CD8-positive, alpha-beta memory T cell (primary cell): ENCODE results near the gene SNCB. TPM values are rescaled to one million over a fixed set of nuclear protein-coding genes. Genes with fewer than 3 reads are reported as not detected.
"Not testable (repeated sequence)": the region's sequence is repeated elsewhere in the genome, so short reads cannot be mapped to it uniquely, and the experiment has no call there.

Experiments
- CTCF ChIA-PET: fragments of 350-600 bp; sonication (Branson Sonifier 250); formaldehyde crosslinking; loops from one replicate; lab custom pipeline; 2021; ENCODE audit warnings: antibody characterized with exemption; lab: Charles Lee
- POLR2A ChIA-PET: fragments of 350-600 bp; sonication (Branson Sonifier 250); formaldehyde crosslinking; loops from one replicate; lab custom pipeline; 2021; ENCODE audit warnings: antibody characterized with exemption; lab: Charles Lee
- DNase-seq, 5 donors: peaks; one replicate each; pipeline versions ENCODE4 v3.0.0 to v3.0.0-alpha.2; 2020 to 2022; ENCODE audit warnings: mixed read lengths in 1 of 5
- H3K27ac ChIP-seq: one replicate; pipeline ENCODE4 v1.7.0; 2013; ENCODE audit warnings: low read depth, mild to moderate bottlenecking, low read length, moderate library complexity
- H3K27me3 ChIP-seq: 2 replicates; pipeline ENCODE4 v1.7.0; 2013; ENCODE audit warnings: low read length, mild to moderate bottlenecking; ENCODE audit not compliant: insufficient read depth, poor library complexity, severe bottlenecking
- H3K36me3 ChIP-seq: 2 replicates; pipeline ENCODE4 v1.7.0; 2013; ENCODE audit warnings: mild to moderate bottlenecking, low read length, moderate library complexity; ENCODE audit not compliant: insufficient read depth
- H3K4me1 ChIP-seq: 2 replicates; pipeline ENCODE4 v1.7.0; 2013; ENCODE audit warnings: mild to moderate bottlenecking, low read length, moderate library complexity; ENCODE audit not compliant: insufficient read depth
- H3K4me3 ChIP-seq: 2 replicates; pipeline ENCODE4 v1.7.0; 2013; ENCODE audit warnings: mild to moderate bottlenecking, low read length
- H3K9me3 ChIP-seq: 2 replicates; pipeline ENCODE4 v1.7.0; 2013; ENCODE audit warnings: mild to moderate bottlenecking, low read length
- H3K27ac Mint-ChIP-seq, 8 donors: one replicate each; pipeline ENCODE4 v1.8.0; 2020 to 2021; ENCODE audit warnings: mixed read lengths in 8 of 8, mild to moderate bottlenecking in 6 of 8, inconsistent platforms in 3 of 8, moderate library complexity in 3 of 8
- H3K27me3 Mint-ChIP-seq, 2 donors: one replicate each; pipeline ENCODE4 v1.8.0; 2020 to 2021; ENCODE audit warnings: mixed read lengths in 2 of 2, mild to moderate bottlenecking in 1 of 2, moderate library complexity in 1 of 2
- H3K36me3 Mint-ChIP-seq, 3 donors: one replicate each; pipeline ENCODE4 v1.8.0; 2020 to 2021; ENCODE audit warnings: mixed read lengths in 3 of 3, inconsistent platforms in 1 of 3, mild to moderate bottlenecking in 1 of 3
- H3K4me1 Mint-ChIP-seq, 3 donors: one replicate each; pipeline ENCODE4 v1.8.0; 2020 to 2021; ENCODE audit warnings: mixed read lengths in 3 of 3, inconsistent platforms in 1 of 3, mild to moderate bottlenecking in 1 of 3
- H3K4me3 Mint-ChIP-seq, 7 donors: one replicate each; pipeline ENCODE4 v1.8.0; 2020 to 2021; ENCODE audit warnings: mixed read lengths in 7 of 7, mild to moderate bottlenecking in 6 of 7, moderate library complexity in 4 of 7, inconsistent platforms in 2 of 7
- H3K9me3 Mint-ChIP-seq, 5 donors: one replicate each; pipeline ENCODE4 v1.8.0; 2020 to 2022; ENCODE audit warnings: mixed read lengths in 5 of 5, mild to moderate bottlenecking in 3 of 5, moderate library complexity in 2 of 5, inconsistent platforms in 1 of 5
- polyA plus RNA-seq: library from polyadenylated mRNA; unstranded; fragments of 300-500 nt; fragmentation: Illumina TruSeq; gene quantifications from one replicate; pipeline ENCODE4 v1.2.3, GENCODE V29; 2021
- total RNA-seq, 2 experiments: library from RNA; stranded (reverse); gene quantifications; one replicate each; pipeline ENCODE4 v1.2.3, GENCODE V29; 2021

The SNCB gene
- total and polyA plus RNA-seq, 3 experiments from 2014 or later = not detected

- Histone ChIP-seq H3K4me3 (peak overlapping the region; percentile 37), H3K27ac (no peak overlapping the region), H3K36me3 (no peaks in the 10 kb centered on the region), H3K4me1 (peaks cover 6% of the 10 kb centered on the region), H3K27me3 (no peaks in the 10 kb centered on the region), H3K9me3 (no peaks in the 10 kb centered on the region)
- CTCF ChIA-PET = interaction anchor here (0.8 to 2.7 kb wide), 15 partner anchors 10 to 235 kb away, joined by 3 to 24 read pairs (median 3); partner anchors contain the start of gene CLTB
- Mint-ChIP-seq H3K9me3 (no peaks in the 10 kb centered on the region), H3K27ac (peak overlapping the region in 2 of 8 donors; percentile 52 to 70), H3K4me1 (peaks cover 3 to 9% (median 6%) of the 10 kb centered on the region in 3 donors), H3K4me3 (peak overlapping the region; percentile 64 to 84 (median 78)), H3K27me3 (peaks cover 2 to 4% of the 10 kb centered on the region in 2 donors), H3K36me3 (no peaks in the 10 kb centered on the region)
- POLR2A ChIA-PET = interaction anchor here (0.5 to 1.8 kb wide), 2 partner anchors 181 to 245 kb away, joined by 7 to 10 read pairs; partner anchors contain the start of gene CLTB
- DNase-seq = peak; percentile 44 to 76 (median 70)
Observed at GRCh38 chr5:176596689-176597416, 33.5 kb downstream of the SNCB start.

- Histone ChIP-seq H3K27ac (no peak overlapping the region), H3K9me3 (no peaks in the 10 kb centered on the region), H3K36me3 (no peaks in the 10 kb centered on the region), H3K4me1 (peaks cover 6% of the 10 kb centered on the region), H3K4me3 (peak overlapping the region; percentile 37), H3K27me3 (no peaks in the 10 kb centered on the region)
- H3K27ac Mint-ChIP-seq = peak overlapping the region in 3 of 8 donors; percentile 24 to 70 (median 35)
- H3K4me3 Mint-ChIP-seq = peak overlapping the region; percentile 64 to 84 (median 78)
- H3K36me3 Mint-ChIP-seq = no peaks in the 10 kb centered on the region
- peaks cover 3 to 9% (median 6%) of the 10 kb centered on the region in 3 donors for H3K4me1 Mint-ChIP-seq
- ChIA-PET CTCF (interaction anchor here (0.9 to 2.7 kb wide), 14 partner anchors 9 to 234 kb away, joined by 3 to 24 read pairs (median 3); partner anchors contain the start of gene CLTB), POLR2A (interaction anchor here (1.8 kb wide), 1 partner anchor 180 kb away, joined by 7 read pairs; the partner anchor contains the start of gene CLTB)
- peaks cover 2 to 4% of the 10 kb centered on the region in 2 donors for H3K27me3 Mint-ChIP-seq
- H3K9me3 Mint-ChIP-seq = no peaks in the 10 kb centered on the region
- DNase-seq = no peak
Observed at GRCh38 chr5:176596069-176596644, 34.2 kb downstream of the SNCB start.

- H3K9me3 ChIP-seq = no peaks in the 10 kb centered on the region
- Mint-ChIP-seq H3K27ac (peak overlapping the region in 1 of 8 donors; percentile 10), H3K27me3 (peaks cover 2 to 4% of the 10 kb centered on the region in 2 donors), H3K36me3 (no peaks in the 10 kb centered on the region), H3K9me3 (no peaks in the 10 kb centered on the region), H3K4me3 (peak overlapping the region in 5 of 7 donors; percentile 26 to 74 (median 32)), H3K4me1 (peaks cover 3 to 9% (median 6%) of the 10 kb centered on the region in 3 donors)
- POLR2A ChIA-PET = no interaction called here
- H3K27ac ChIP-seq = no peak overlapping the region
- H3K4me3 ChIP-seq = no peak overlapping the region
- no peaks in the 10 kb centered on the region for H3K27me3 ChIP-seq
- no peaks in the 10 kb centered on the region for H3K36me3 ChIP-seq
- DNase-seq = no peak
- H3K4me1 ChIP-seq = peaks cover 6% of the 10 kb centered on the region
- CTCF ChIA-PET = interaction anchor here (1.0 to 2.7 kb wide), 9 partner anchors 8 to 233 kb away, joined by 3 to 24 read pairs (median 3); partner anchors contain the start of gene CLTB
Observed at GRCh38 chr5:176595386-176595943, 34.9 kb downstream of the SNCB start.

GRCh38 chr5:176594554-176594953 is 35.8 kb downstream of the SNCB start:
- POLR2A ChIA-PET = no interaction called here
- Mint-ChIP-seq H3K27ac (peak overlapping the region in 1 of 8 donors; percentile 36), H3K9me3 (no peaks in the 10 kb centered on the region), H3K36me3 (no peaks in the 10 kb centered on the region), H3K4me1 (peaks cover 3 to 9% (median 6%) of the 10 kb centered on the region in 3 donors), H3K27me3 (peaks cover 2 to 4% of the 10 kb centered on the region in 2 donors), H3K4me3 (peak overlapping the region in 3 of 7 donors; percentile 5 to 56 (median 34))
- H3K9me3 ChIP-seq = no peaks in the 10 kb centered on the region
- H3K36me3 ChIP-seq = no peaks in the 10 kb centered on the region
- H3K4me3 ChIP-seq = no peak overlapping the region
- H3K27me3 ChIP-seq = no peaks in the 10 kb centered on the region
- peaks cover 6% of the 10 kb centered on the region for H3K4me1 ChIP-seq
- no peak for DNase-seq
- H3K27ac ChIP-seq = no peak overlapping the region
- CTCF ChIA-PET = interaction anchor here (0.8 kb wide), 1 partner anchor 864 kb away, joined by 3 read pairs; no protein-coding TSS in a partner anchor

GRCh38 chr5:176593273-176593869 is 37.0 kb downstream of the SNCB start:
- Histone ChIP-seq H3K27me3 (no peaks in the 10 kb centered on the region), H3K9me3 (no peaks in the 10 kb centered on the region), H3K36me3 (no peaks in the 10 kb centered on the region), H3K4me1 (peaks cover 6% of the 10 kb centered on the region), H3K27ac (no peak overlapping the region), H3K4me3 (no peak overlapping the region)
- Mint-ChIP-seq H3K36me3 (no peaks in the 10 kb centered on the region), H3K27me3 (peaks cover 2 to 4% of the 10 kb centered on the region in 2 donors), H3K4me3 (no peak overlapping the region), H3K27ac (no peak overlapping the region), H3K9me3 (no peaks in the 10 kb centered on the region), H3K4me1 (peaks cover 3 to 9% (median 6%) of the 10 kb centered on the region in 3 donors)
- DNase-seq = no peak
- CTCF ChIA-PET = no interaction called here
- POLR2A ChIA-PET = no interaction called here

- ChIA-PET CTCF (no interaction called here), POLR2A (no interaction called here)
- Mint-ChIP-seq H3K27me3 (peaks cover 2 to 4% of the 10 kb centered on the region in 2 donors), H3K36me3 (no peaks in the 10 kb centered on the region), H3K27ac (no peak overlapping the region), H3K4me3 (no peak overlapping the region), H3K4me1 (peaks cover 3 to 9% (median 6%) of the 10 kb centered on the region in 3 donors), H3K9me3 (no peaks in the 10 kb centered on the region)
- Histone ChIP-seq H3K27me3 (no peaks in the 10 kb centered on the region), H3K36me3 (no peaks in the 10 kb centered on the region), H3K9me3 (no peaks in the 10 kb centered on the region), H3K27ac (no peak overlapping the region), H3K4me1 (peaks cover 6% of the 10 kb centered on the region), H3K4me3 (no peak overlapping the region)
- DNase-seq = no peak
Observed at GRCh38 chr5:176592573-176592972, 37.8 kb downstream of the SNCB start.

GRCh38 chr5:176591667-176592066 is 38.7 kb downstream of the SNCB start:
- H3K4me1 Mint-ChIP-seq, H3K27ac ChIP-seq, H3K36me3 ChIP-seq, CTCF ChIA-PET, H3K4me3 Mint-ChIP-seq, H3K9me3 Mint-ChIP-seq, H3K27me3 ChIP-seq, H3K36me3 Mint-ChIP-seq, H3K9me3 ChIP-seq, H3K4me1 ChIP-seq, H3K27me3 Mint-ChIP-seq, H3K4me3 ChIP-seq, H3K27ac Mint-ChIP-seq, DNase-seq, POLR2A ChIA-PET: not testable (repeated sequence)
